ENCODE data around the gene COL1A2. TPM values are rescaled to one million over a fixed set of nuclear protein-coding genes. Genes with fewer than 3 reads are reported as not detected.

COL1A2 gene
- total RNA-seq, 1 donor from 2014 or later, result 11.2 TPM

DNA sequence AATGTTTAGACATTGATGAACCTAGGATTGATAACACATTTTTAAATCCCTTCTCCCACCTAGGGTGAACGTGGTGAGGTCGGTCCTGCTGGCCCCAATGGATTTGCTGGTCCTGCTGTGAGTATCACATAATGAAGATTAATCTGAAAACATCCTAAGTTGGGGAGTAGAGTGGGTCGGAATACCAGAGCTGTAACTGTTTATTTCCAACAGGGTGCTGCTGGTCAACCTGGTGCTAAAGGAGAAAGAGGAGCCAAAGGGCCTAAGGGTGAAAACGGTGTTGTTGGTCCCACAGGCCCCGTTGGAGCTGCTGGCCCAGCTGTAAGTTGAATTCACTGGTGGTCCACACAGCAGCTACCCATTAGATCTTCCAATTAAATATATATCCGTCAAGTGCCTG lies 25.6 kb downstream of the COL1A2 start:
- DNase-seq (ENCODE audit: low read depth), result no peak
- Histone ChIP-seq H3K36me3 (ENCODE audit: control insufficient read depth, insufficient read depth, low read length) (no peaks in the 10 kb centered on the region), H3K4me3 (ENCODE audit: low read depth, low read length) (no peak overlapping the region), H3K27me3 (ENCODE audit: control insufficient read depth, insufficient read depth, low read length) (no peaks in the 10 kb centered on the region)
- TF ChIP-seq, protein P1, sequence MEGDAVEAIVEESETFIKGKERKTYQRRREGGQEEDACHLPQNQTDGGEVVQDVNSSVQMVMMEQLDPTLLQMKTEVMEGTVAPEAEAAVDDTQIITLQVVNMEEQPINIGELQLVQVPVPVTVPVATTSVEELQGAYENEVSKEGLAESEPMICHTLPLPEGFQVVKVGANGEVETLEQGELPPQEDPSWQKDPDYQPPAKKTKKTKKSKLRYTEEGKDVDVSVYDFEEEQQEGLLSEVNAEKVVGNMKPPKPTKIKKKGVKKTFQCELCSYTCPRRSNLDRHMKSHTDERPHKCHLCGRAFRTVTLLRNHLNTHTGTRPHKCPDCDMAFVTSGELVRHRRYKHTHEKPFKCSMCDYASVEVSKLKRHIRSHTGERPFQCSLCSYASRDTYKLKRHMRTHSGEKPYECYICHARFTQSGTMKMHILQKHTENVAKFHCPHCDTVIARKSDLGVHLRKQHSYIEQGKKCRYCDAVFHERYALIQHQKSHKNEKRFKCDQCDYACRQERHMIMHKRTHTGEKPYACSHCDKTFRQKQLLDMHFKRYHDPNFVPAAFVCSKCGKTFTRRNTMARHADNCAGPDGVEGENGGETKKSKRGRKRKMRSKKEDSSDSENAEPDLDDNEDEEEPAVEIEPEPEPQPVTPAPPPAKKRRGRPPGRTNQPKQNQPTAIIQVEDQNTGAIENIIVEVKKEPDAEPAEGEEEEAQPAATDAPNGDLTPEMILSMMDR (IDR thresholded peaks at IDR 0.05; ENCODE audit: insufficient read depth, low read length, poor library complexity, severe bottlenecking), result no peak

DNA sequence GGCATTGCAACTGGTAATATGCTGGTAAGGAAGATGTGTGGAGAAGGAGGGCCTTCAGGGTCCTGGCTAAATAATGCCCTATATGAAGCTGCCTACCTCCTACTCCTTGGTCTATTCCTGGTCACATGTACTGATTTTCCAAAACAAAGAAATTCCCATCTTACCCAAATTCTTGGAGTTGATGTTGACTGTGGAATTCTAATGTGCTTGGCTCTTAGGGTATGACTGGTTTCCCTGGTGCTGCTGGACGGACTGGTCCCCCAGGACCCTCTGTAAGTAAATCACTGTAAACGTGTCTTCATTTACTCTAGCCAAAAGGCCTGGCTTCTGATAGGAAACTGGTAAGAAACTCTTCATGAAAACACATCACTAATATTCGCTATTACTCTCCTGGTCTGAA lies 27.0 kb downstream of the COL1A2 start:
- no peaks in the 10 kb centered on the region for H3K27me3 ChIP-seq (ENCODE audit: control insufficient read depth, insufficient read depth, low read length)
- H3K36me3 ChIP-seq (ENCODE audit: control insufficient read depth, insufficient read depth, low read length), result no peaks in the 10 kb centered on the region
- no peak for DNase-seq (ENCODE audit: low read depth)
- no peak overlapping the region for H3K4me3 ChIP-seq (ENCODE audit: low read depth, low read length)
- TF ChIP-seq, protein P1 (IDR thresholded peaks at IDR 0.05; ENCODE audit: insufficient read depth, low read length, poor library complexity, severe bottlenecking), result no peak

DNA sequence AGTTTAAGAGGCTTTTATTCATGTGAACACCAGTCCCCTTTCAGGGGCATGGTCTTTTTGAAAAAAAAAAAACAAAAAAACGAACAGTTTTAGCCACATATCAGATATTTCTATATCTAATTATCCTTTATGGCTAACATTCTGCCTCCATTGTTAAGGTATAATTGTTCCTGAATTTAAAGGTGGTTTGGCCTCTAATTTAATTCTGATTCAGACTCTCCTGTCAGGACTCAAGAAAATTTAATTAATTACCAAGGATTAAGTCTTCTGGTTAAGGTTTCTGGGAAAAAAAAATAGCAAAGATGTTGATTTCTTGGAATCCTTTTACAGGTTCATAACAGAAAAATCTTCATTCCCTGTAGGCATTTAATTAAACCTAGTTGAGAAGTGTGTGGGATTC lies 27.4 kb downstream of the COL1A2 start:
- H3K4me3 ChIP-seq (ENCODE audit: low read depth, low read length), result no peak overlapping the region
- H3K27me3 ChIP-seq (ENCODE audit: control insufficient read depth, insufficient read depth, low read length), result no peaks in the 10 kb centered on the region
- TF ChIP-seq, protein P1 (IDR thresholded peaks at IDR 0.05; ENCODE audit: insufficient read depth, low read length, poor library complexity, severe bottlenecking), result no peak
- no peaks in the 10 kb centered on the region for H3K36me3 ChIP-seq (ENCODE audit: control insufficient read depth, insufficient read depth, low read length)
- DNase-seq (ENCODE audit: low read depth), result no peak

DNA sequence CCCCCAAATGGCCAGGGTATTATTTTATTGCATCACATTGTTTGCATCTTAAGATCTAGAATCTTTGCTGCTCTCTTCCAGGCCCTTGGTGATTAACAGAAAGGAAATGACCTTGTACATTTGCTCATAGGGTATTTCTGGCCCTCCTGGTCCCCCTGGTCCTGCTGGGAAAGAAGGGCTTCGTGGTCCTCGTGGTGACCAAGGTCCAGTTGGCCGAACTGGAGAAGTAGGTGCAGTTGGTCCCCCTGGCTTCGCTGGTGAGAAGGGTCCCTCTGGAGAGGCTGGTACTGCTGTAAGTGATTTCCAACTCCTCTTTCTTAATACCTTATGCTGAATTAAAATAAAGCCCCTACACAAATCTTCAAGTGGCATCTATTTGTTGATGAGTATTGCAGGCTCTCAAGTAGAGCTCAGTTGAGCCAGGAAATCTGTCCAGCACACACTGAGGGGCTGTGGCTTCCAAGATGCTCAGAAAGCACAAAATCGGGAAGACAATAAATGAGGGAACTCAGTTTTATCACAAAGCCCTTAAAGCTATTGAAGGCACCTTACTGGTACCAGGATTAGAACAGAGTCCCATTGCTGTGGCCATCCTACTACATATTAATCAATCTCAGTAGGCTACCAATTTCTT lies 28.2 kb downstream of the COL1A2 start:
- H3K27me3 ChIP-seq (ENCODE audit: control insufficient read depth, insufficient read depth, low read length), result no peaks in the 10 kb centered on the region
- no peaks in the 10 kb centered on the region for H3K36me3 ChIP-seq (ENCODE audit: control insufficient read depth, insufficient read depth, low read length)
- no peak for DNase-seq (ENCODE audit: low read depth)
- TF ChIP-seq, protein P1 (IDR thresholded peaks at IDR 0.05; ENCODE audit: insufficient read depth, low read length, poor library complexity, severe bottlenecking), result no peak
- H3K4me3 ChIP-seq (ENCODE audit: low read depth, low read length), result no peak overlapping the region

DNA sequence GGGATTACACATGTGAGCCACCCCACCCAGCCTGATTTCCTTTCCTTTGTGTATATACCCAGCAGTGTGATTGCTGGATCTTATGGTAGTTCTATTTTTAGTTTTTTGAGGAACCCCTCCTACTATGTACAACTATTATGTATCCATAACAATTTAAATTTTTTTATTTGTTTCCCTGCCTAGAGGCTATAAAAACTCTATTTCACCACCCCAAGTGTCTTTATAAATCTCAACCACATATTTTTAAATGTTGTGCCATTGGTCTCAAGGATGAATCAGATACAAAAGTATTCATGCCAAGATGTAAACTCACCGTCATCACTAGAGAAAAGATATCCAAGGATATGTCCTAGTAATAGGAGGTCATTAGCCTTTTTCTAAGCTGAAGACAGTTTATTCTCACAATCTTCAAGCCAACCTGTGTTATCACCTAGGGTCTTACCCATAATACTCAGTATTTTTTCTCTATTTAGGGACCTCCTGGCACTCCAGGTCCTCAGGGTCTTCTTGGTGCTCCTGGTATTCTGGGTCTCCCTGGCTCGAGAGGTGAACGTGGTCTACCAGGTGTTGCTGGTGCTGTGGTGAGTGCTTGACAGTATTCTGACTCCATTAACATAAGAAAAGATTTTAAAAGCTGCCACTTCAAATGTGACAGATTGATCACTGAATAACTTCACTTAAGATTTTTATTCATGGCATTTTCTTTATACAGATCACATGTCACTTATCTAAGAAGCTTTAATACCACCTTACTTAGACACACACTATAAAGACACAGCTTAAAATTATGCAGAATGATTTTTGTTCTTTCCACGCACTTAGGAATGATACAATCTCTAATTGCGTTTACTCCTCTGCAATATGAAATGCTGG lies 29.4 kb downstream of the COL1A2 start:
- TF ChIP-seq, protein P1 (IDR thresholded peaks at IDR 0.05; ENCODE audit: insufficient read depth, low read length, poor library complexity, severe bottlenecking), result no peak
- H3K36me3 ChIP-seq (ENCODE audit: control insufficient read depth, insufficient read depth, low read length), result no peaks in the 10 kb centered on the region
- H3K4me3 ChIP-seq (ENCODE audit: low read depth, low read length), result no peak overlapping the region
- H3K27me3 ChIP-seq (ENCODE audit: control insufficient read depth, insufficient read depth, low read length), result no peaks in the 10 kb centered on the region
- no peak for DNase-seq (ENCODE audit: low read depth)
